GM19467 (cell line): ENCODE measurements around the gene TMCO6.
"Not testable (repeated sequence)": the region's sequence is repeated elsewhere in the genome, so short reads cannot be mapped to it uniquely, and the experiment has no call there.

Source experiments
- ATAC-seq: cut with Tn5 transposase; IDR thresholded peaks from one replicate; pipeline ENCODE4 v1.9.1; 2021; ENCODE audit warnings: mild to moderate bottlenecking, moderate library complexity; ENCODE audit not compliant: unreplicated experiment

Gene TMCO6

GRCh38 chr5:140639148-140639981 lies at the start of gene TMCO6:
TMCO6 (plus strand) TSS chr5:140639451; CDS start chr5:140639528, 77 bp downstream.
- ATAC-seq = peak; percentile 95

- ATAC-seq = no peak
These were observed 48.4 kb upstream of the TMCO6 start for GRCh38 chr5:140590861-140591260.

GRCh38 chr5:140591747-140592372 lies 47.4 kb upstream of the TMCO6 start:
- no peak for ATAC-seq

GRCh38 chr5:140593070-140593469 lies 46.2 kb upstream of the TMCO6 start:
- ATAC-seq = not testable (repeated sequence)

- no peak for ATAC-seq
These were observed 45.1 kb upstream of the TMCO6 start for GRCh38 chr5:140594169-140594568.

GRCh38 chr5:140595538-140596300 lies 43.5 kb upstream of the TMCO6 start:
- ATAC-seq = no peak

GRCh38 chr5:140596321-140596741 lies 42.9 kb upstream of the TMCO6 start:
- no peak for ATAC-seq

GRCh38 chr5:140598836-140599235 lies 40.4 kb upstream of the TMCO6 start:
- ATAC-seq = no peak

GRCh38 chr5:140600096-140600495 lies 39.2 kb upstream of the TMCO6 start:
- no peak for ATAC-seq

GRCh38 chr5:140602147-140602546 lies 37.1 kb upstream of the TMCO6 start:
- ATAC-seq = no peak

- ATAC-seq = not testable (repeated sequence)
These were observed 35.9 kb upstream of the TMCO6 start for GRCh38 chr5:140603446-140603698.

GRCh38 chr5:140603734-140604133 lies 35.5 kb upstream of the TMCO6 start:
- ATAC-seq = no peak

- ATAC-seq = no peak
These were observed 33.4 kb upstream of the TMCO6 start for GRCh38 chr5:140605879-140606278.

GRCh38 chr5:140607031-140607430 lies 32.2 kb upstream of the TMCO6 start:
- ATAC-seq = no peak

GRCh38 chr5:140608722-140609121 lies 30.5 kb upstream of the TMCO6 start:
- ATAC-seq = no peak

GRCh38 chr5:140609126-140609525 lies 30.1 kb upstream of the TMCO6 start:
- no peak for ATAC-seq

- no peak for ATAC-seq
These were observed 28.2 kb upstream of the TMCO6 start for GRCh38 chr5:140611020-140611521.

GRCh38 chr5:140622301-140622700 lies 16.9 kb upstream of the TMCO6 start:
- no peak for ATAC-seq

- not testable (repeated sequence) for ATAC-seq
These were observed 16.2 kb upstream of the TMCO6 start for GRCh38 chr5:140623061-140623460.

GRCh38 chr5:140624886-140625285 lies 14.4 kb upstream of the TMCO6 start:
- ATAC-seq = not testable (repeated sequence)

GRCh38 chr5:140627972-140628371 lies 11.3 kb upstream of the TMCO6 start:
- no peak for ATAC-seq

- no peak for ATAC-seq
These were observed 10.5 kb upstream of the TMCO6 start for GRCh38 chr5:140628711-140629110.
